NB4 (cell line): ENCODE measurements around the gene RRP1.

Experiments used
- POLR2A ChIP-seq: IDR thresholded peaks from 2 replicates; pipeline ENCODE4 v1.6.1; 2011; ENCODE audit warnings: mild to moderate bottlenecking; ENCODE audit not compliant: insufficient read length; ENCODE audit errors: extremely low read depth
- TF ChIP-seq, protein P1 (sequence below): IDR thresholded peaks from one replicate; pipeline ENCODE4 v1.5.1; 2012; ENCODE audit warnings: low read depth, low read length

DNA sequence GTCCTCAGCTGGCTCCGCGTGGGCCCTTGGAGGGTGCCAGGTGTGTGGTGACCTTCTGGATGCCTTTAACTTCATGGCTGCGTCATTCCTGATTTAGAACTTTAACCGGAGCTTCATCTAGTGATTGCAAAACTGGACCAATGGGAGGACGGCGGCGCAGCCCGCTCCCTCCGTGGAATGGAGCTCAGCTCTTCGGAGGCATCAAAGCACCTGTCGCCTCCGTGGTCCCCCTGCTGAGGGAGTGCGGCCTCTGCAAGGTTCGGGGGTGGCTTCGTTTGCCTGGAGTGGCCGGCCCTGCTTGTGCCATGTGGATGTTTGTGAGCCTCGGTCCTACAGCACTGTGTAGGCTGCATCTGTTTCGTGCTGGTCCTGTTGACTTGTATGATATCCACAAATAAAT lies 27.5 kb upstream of the RRP1 start:
- TF ChIP-seq, protein P1, sequence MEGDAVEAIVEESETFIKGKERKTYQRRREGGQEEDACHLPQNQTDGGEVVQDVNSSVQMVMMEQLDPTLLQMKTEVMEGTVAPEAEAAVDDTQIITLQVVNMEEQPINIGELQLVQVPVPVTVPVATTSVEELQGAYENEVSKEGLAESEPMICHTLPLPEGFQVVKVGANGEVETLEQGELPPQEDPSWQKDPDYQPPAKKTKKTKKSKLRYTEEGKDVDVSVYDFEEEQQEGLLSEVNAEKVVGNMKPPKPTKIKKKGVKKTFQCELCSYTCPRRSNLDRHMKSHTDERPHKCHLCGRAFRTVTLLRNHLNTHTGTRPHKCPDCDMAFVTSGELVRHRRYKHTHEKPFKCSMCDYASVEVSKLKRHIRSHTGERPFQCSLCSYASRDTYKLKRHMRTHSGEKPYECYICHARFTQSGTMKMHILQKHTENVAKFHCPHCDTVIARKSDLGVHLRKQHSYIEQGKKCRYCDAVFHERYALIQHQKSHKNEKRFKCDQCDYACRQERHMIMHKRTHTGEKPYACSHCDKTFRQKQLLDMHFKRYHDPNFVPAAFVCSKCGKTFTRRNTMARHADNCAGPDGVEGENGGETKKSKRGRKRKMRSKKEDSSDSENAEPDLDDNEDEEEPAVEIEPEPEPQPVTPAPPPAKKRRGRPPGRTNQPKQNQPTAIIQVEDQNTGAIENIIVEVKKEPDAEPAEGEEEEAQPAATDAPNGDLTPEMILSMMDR, result no peak
- no peak for TF ChIP-seq POLR2A
